Breast epithelium (tissue), 4 donors: ENCODE measurements around the gene BFSP1. TPM values are rescaled to one million over a fixed set of nuclear protein-coding genes. Genes with fewer than 3 reads are reported as not detected.
A peak's percentile ranks its signal among the peaks of the same experiment; 100 is the strongest.

Source experiments
- DNase-seq, 2 donors: peaks; one replicate each; pipeline ENCODE4 v3.0.0-alpha.2; 2019; ENCODE audit warnings: low spot score in 2 of 2
- H3K27ac ChIP-seq, 2 donors: fragments of 200-600 bp; sonication (generic) in 1 of 2; one replicate each; pipeline ENCODE4 v1.5.1; 2016 to 2019; ENCODE audit warnings: mild to moderate bottlenecking in 1 of 2
- H3K27me3 ChIP-seq, 2 donors: fragments of 200-600 bp; sonication (generic) in 1 of 2; one replicate each; pipeline versions ENCODE4 v1.5.1 to v1.6.0; 2017 to 2019; ENCODE audit warnings: control low read depth in 1 of 2, mild to moderate bottlenecking in 1 of 2
- H3K36me3 ChIP-seq: fragments of 200-600 bp; one replicate; pipeline ENCODE4 v1.5.1; 2019
- H3K4me1 ChIP-seq, 2 donors: fragments of 200-600 bp; sonication (generic); one replicate each; pipeline ENCODE4 v1.5.1; 2016 to 2019; ENCODE audit warnings: control low read depth in 1 of 2
- H3K4me3 ChIP-seq, 3 donors: fragments of 200-600 bp; sonication (generic); 1 replicate in 2 of 3; 2 replicates in 1 of 3; pipeline ENCODE4 v1.5.1; 2016 to 2019; ENCODE audit warnings: mild to moderate bottlenecking in 3 of 3, moderate library complexity in 2 of 3
- H3K9me3 ChIP-seq, 2 donors: fragments of 200-600 bp; sonication (generic) in 1 of 2; one replicate each; pipeline ENCODE4 v1.5.1; 2016 to 2019; ENCODE audit warnings: control low read depth in 1 of 2
- POLR2A ChIP-seq: fragments of 450-650 bp; IDR thresholded peaks from one replicate; pipeline ENCODE4 v1.6.1; 2016; ENCODE audit warnings: antibody characterized with exemption, mild to moderate bottlenecking, moderate library complexity
- POLR2AphosphoS5 ChIP-seq, 3 donors: sonication (generic); formaldehyde crosslinking; IDR thresholded peaks; one replicate each; pipeline ENCODE4 v1.6.1; 2017; ENCODE audit warnings: antibody characterized with exemption in 3 of 3
- intact Hi-C: fragments of 100-400 bp; cut with DNase I; formaldehyde crosslinking; loops from one replicate; pipeline ENCODE4 v1.15.1; 2023; ENCODE audit warnings: low total_unique reads
- total RNA-seq, 3 donors: library from RNA; depleted of rRNA; stranded (reverse); fragments of >200 nt; gene quantifications; one replicate each; pipeline ENCODE4 v1.1.0, GENCODE V29; 2016
- TF ChIP-seq, protein P1 (sequence below), 3 donors: fragments of 450-650 bp; IDR thresholded peaks; one replicate each; pipeline ENCODE4 v1.5.1; 2016 to 2017; ENCODE audit warnings: antibody characterized with exemption in 3 of 3, mild to moderate bottlenecking in 3 of 3, moderate library complexity in 3 of 3

BFSP1 gene
- total RNA-seq, 3 donors from 2014 or later: 0.80 to 2.8 (median 1.6) TPM

DNA sequence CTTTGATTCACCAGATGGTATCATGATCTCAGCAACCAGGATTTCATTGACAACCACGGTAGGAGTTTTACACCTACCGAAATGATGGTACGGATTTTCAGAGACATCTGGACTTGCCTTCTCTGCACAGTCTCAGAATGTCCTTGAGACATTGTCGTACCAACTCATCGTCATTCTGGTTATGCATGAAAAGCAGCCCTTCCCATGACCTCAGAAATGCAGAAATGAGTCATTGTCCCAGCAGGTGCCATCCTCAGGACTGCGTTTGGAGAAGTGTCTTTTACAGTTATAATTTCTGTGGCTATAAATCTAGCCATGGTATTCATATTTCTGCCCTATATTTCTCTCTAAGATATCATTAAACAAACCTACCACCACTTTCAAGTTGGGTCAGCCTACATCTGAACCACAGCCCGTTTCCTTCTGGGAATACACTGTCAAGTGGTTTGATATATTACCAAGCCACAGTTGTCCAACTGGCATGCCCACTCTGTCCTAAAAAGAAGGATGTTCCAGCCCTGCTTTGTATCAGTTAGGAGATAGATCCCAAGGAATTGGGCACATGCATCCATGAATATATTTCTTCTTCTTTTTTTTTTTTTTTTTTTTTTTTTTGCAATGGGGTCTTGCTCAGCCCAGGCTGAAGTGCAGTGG lies 7.5 kb upstream of the BFSP1 start:
- H3K9me3 ChIP-seq: no peaks in the 10 kb centered on the region
- TF ChIP-seq POLR2AphosphoS5 (IDR thresholded peaks at IDR 0.05) (peak in 1 of 3 donors; percentile 58), POLR2A (no peak)
- TF ChIP-seq, protein P1, sequence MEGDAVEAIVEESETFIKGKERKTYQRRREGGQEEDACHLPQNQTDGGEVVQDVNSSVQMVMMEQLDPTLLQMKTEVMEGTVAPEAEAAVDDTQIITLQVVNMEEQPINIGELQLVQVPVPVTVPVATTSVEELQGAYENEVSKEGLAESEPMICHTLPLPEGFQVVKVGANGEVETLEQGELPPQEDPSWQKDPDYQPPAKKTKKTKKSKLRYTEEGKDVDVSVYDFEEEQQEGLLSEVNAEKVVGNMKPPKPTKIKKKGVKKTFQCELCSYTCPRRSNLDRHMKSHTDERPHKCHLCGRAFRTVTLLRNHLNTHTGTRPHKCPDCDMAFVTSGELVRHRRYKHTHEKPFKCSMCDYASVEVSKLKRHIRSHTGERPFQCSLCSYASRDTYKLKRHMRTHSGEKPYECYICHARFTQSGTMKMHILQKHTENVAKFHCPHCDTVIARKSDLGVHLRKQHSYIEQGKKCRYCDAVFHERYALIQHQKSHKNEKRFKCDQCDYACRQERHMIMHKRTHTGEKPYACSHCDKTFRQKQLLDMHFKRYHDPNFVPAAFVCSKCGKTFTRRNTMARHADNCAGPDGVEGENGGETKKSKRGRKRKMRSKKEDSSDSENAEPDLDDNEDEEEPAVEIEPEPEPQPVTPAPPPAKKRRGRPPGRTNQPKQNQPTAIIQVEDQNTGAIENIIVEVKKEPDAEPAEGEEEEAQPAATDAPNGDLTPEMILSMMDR (IDR thresholded peaks at IDR 0.05): no peak
- intact Hi-C loops: loop anchor here (5.0 kb wide), 1 partner anchor 369 kb away; no protein-coding TSS in a partner anchor
- H3K27ac ChIP-seq: peak overlapping the region in 1 of 2 donors; percentile 40
- DNase-seq: peak in 1 of 2 donors; percentile 48
- no peaks in the 10 kb centered on the region for H3K27me3 ChIP-seq
- H3K36me3 ChIP-seq: no peaks in the 10 kb centered on the region
- H3K4me3 ChIP-seq: no peak overlapping the region
- H3K4me1 ChIP-seq: peaks cover 0 to 3% of the 10 kb centered on the region in 2 donors

DNA sequence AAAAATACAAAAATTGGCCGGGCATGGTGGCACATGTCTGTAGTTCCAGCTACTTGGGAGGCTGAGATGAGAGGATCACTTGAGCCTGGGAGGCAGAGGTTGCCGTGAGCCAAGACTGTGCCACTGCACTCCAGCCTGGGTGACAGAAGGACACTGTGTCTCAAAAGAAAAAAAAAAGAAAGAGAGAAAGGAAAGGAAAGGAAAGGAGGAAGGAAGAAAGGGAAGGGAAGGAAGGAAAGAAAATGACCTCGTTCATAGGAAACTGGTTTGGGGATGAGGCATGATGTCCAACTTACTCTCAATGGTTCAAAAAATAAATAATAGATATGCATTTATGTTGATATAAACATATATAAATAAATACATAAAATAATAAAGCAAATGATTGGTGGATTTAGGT lies 6.8 kb upstream of the BFSP1 start:
- no peaks in the 10 kb centered on the region for H3K4me1 ChIP-seq
- no peak for DNase-seq
- TF ChIP-seq POLR2AphosphoS5 (IDR thresholded peaks at IDR 0.05): no peak
- TF ChIP-seq, protein P1 (IDR thresholded peaks at IDR 0.05): no peak
- no peak for TF ChIP-seq POLR2A
- H3K4me3 ChIP-seq: no peak overlapping the region
- H3K36me3 ChIP-seq: no peaks in the 10 kb centered on the region
- intact Hi-C loops: loop anchor here (5.0 kb wide), 1 partner anchor 369 kb away; no protein-coding TSS in a partner anchor
- peak overlapping the region in 1 of 2 donors; percentile 40 for H3K27ac ChIP-seq
- no peaks in the 10 kb centered on the region for H3K27me3 ChIP-seq
- H3K9me3 ChIP-seq: no peaks in the 10 kb centered on the region

DNA sequence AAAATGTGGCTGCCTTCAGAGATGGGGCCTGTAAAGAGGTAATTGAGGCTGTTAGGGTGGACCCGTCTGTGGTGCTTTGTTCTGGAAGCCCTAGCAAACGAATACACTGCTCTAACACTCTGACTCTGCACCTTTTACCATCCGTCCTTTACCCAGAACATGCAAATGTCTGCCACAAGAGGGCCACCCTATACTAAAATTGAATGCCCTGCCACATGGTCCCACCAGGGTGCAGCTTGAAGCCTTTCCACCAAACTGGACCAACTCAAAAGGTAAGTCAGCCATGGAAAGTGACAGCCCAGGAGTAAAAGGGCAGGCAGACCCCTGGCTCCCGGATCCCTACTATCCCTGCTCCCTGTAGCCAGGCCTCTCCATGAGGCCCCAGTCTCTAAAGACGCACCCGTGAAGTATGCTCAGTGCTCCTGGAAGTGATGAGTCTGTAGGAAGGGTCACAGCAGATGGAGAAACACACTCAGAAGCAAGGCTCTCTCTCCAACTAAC lies 5.8 kb upstream of the BFSP1 start:
- peak; percentile 65 to 74 for DNase-seq
- Histone ChIP-seq H3K27ac (no peak overlapping the region), H3K4me1 (no peaks in the 10 kb centered on the region), H3K9me3 (no peaks in the 10 kb centered on the region), H3K27me3 (no peaks in the 10 kb centered on the region), H3K36me3 (no peaks in the 10 kb centered on the region), H3K4me3 (no peak overlapping the region)
- peak; percentile 21 to 71 (median 48) for TF ChIP-seq POLR2AphosphoS5 (IDR thresholded peaks at IDR 0.05)
- no peak for TF ChIP-seq POLR2A
- TF ChIP-seq, protein P1 (IDR thresholded peaks at IDR 0.05): peak; percentile 99
- intact Hi-C loops: loop anchor here (5.0 kb wide), 1 partner anchor 370 kb away; no protein-coding TSS in a partner anchor

DNA sequence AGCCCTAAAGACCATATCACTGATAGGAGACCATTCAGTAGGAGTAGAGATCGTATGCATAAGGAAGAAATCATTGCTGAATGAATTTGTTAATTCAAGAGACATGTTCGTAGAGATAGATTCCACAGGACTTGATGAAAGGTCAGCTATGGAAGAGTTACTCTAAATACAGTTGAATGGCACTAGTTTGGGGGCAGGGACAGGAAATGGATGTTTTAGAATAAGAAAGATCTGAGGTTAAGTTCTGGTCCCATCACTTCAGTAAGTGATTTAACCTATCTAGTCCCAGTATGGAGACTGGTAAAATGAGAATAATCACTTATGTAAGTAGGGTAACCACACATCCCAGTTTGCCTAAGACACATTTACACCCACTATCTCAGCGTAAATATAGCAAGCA lies 2.9 kb upstream of the BFSP1 start:
- intact Hi-C loops: loop anchor here (5.0 kb wide), 1 partner anchor 973 kb away; the partner anchor contains the start of gene SEC23B

More for the DNA sequence above, 2.9 kb upstream of the BFSP1 start:
- H3K27me3 ChIP-seq: no peaks in the 10 kb centered on the region
- TF ChIP-seq, protein P1 (IDR thresholded peaks at IDR 0.05): no peak
- TF ChIP-seq POLR2A: no peak
- TF ChIP-seq POLR2AphosphoS5 (IDR thresholded peaks at IDR 0.05): no peak
- DNase-seq: no peak
- no peaks in the 10 kb centered on the region for H3K9me3 ChIP-seq
- H3K27ac ChIP-seq: no peak overlapping the region
- H3K4me1 ChIP-seq: no peaks in the 10 kb centered on the region
- no peaks in the 10 kb centered on the region for H3K36me3 ChIP-seq
- no peak overlapping the region for H3K4me3 ChIP-seq
